ENCODE measurements around the gene OSBPL10. TPM values are rescaled to one million over a fixed set of nuclear protein-coding genes. Genes with fewer than 3 reads are reported as not detected.

The OSBPL10 gene
- total RNA-seq, 1 donor from 2014 or later = 52.7 TPM

- DNase-seq (ENCODE audit: low read depth) (no peak), FAIRE-seq (no peak)
- peak overlapping the region; percentile 41 for H3K27ac Mint-ChIP-seq (ENCODE audit: unreplicated experiment)
- H3K9ac ChIP-seq (ENCODE audit: low read length) = no peak overlapping the region
- TF ChIP-seq EZH2 (IDR thresholded peaks at IDR 0.05; ENCODE audit: insufficient read depth, low read length) (no peak), CTCF (IDR thresholded peaks at IDR 0.05; ENCODE audit: insufficient read depth, low read depth, low read length) (no peak)
- no peaks in the 10 kb centered on the region for H3K27me3 ChIP-seq (ENCODE audit: insufficient read depth, low read length)
- no peak overlapping the region for H3K27ac ChIP-seq (ENCODE audit: low read depth, low read length)
- no peak overlapping the region for H3K4me3 ChIP-seq (ENCODE audit: insufficient read depth, low read depth, low read length)
- no peaks in the 10 kb centered on the region for H3K27me3 Mint-ChIP-seq (ENCODE audit: low read depth, unreplicated experiment)
- H3K9me3 ChIP-seq (ENCODE audit: insufficient read depth, low read depth, low read length) = peaks cover 7% of the 10 kb centered on the region
- no peaks in the 10 kb centered on the region for H3K36me3 ChIP-seq (ENCODE audit: insufficient read depth, low read length)
- H2AFZ ChIP-seq (ENCODE audit: low read depth, low read length) = no peak overlapping the region
- no peaks in the 10 kb centered on the region for H3K4me1 ChIP-seq (ENCODE audit: insufficient read depth, low read length)
- H3K4me2 ChIP-seq (ENCODE audit: low read length) = no peak overlapping the region
- H3K9me3 Mint-ChIP-seq (ENCODE audit: unreplicated experiment) = peaks cover 9% of the 10 kb centered on the region
- H3K36me3 Mint-ChIP-seq (ENCODE audit: low read depth, unreplicated experiment) = peaks cover 10% of the 10 kb centered on the region
- peaks cover 5% of the 10 kb centered on the region for H3K4me1 Mint-ChIP-seq (ENCODE audit: low read depth, unreplicated experiment)
- peaks cover 6% of the 10 kb centered on the region for H3K79me2 ChIP-seq (ENCODE audit: insufficient read depth, low read length)
- peak overlapping the region; percentile 62 for H3K4me3 Mint-ChIP-seq (ENCODE audit: unreplicated experiment)
- H4K20me1 ChIP-seq (ENCODE audit: insufficient read depth, low read length) = peaks cover 10% of the 10 kb centered on the region
Measured at GRCh38 chr3:31953091-31953490, 28.0 kb downstream of the OSBPL10 start.

DNA sequence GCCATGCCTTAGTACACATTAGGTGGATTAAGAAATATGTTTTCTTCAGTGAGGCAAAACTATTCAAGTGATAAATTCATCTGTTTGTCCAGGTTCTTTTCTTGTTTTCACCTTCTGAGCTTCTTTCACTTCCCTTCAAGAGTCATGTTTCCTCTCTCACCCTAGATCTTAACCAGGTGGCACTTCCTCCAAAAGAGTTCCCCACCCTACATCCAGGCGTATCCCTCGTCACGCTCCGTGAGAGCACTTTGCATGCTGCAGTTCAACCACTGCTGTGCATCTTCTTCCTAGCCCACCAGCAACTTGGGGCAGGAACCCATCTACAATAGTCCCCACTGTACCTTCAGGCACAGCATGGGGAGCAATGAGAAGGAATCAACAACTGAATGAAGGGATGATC, 28.9 kb downstream of the OSBPL10 start:
- H3K9ac ChIP-seq (ENCODE audit: low read length) = no peak overlapping the region
- Mint-ChIP-seq H3K9me3 (ENCODE audit: unreplicated experiment) (peaks cover 9% of the 10 kb centered on the region), H3K36me3 (ENCODE audit: low read depth, unreplicated experiment) (peaks cover 10% of the 10 kb centered on the region), H3K27me3 (ENCODE audit: low read depth, unreplicated experiment) (no peaks in the 10 kb centered on the region), H3K27ac (ENCODE audit: unreplicated experiment) (no peak overlapping the region), H3K4me3 (ENCODE audit: unreplicated experiment) (no peak overlapping the region), H3K4me1 (ENCODE audit: low read depth, unreplicated experiment) (no peaks in the 10 kb centered on the region)
- FAIRE-seq (no peak), DNase-seq (ENCODE audit: low read depth) (no peak)
- peaks cover 17% of the 10 kb centered on the region for H4K20me1 ChIP-seq (ENCODE audit: insufficient read depth, low read length)
- H3K27ac ChIP-seq (ENCODE audit: low read depth, low read length) = no peak overlapping the region
- TF ChIP-seq CTCF (IDR thresholded peaks at IDR 0.05; ENCODE audit: insufficient read depth, low read depth, low read length) (no peak), EZH2 (IDR thresholded peaks at IDR 0.05; ENCODE audit: insufficient read depth, low read length) (no peak)
- H3K4me2 ChIP-seq (ENCODE audit: low read length) = no peak overlapping the region
- H2AFZ ChIP-seq (ENCODE audit: low read depth, low read length) = no peak overlapping the region
- H3K4me1 ChIP-seq (ENCODE audit: insufficient read depth, low read length) = no peaks in the 10 kb centered on the region
- no peak overlapping the region for H3K4me3 ChIP-seq (ENCODE audit: insufficient read depth, low read depth, low read length)
- peaks cover 7% of the 10 kb centered on the region for H3K79me2 ChIP-seq (ENCODE audit: insufficient read depth, low read length)
- H3K36me3 ChIP-seq (ENCODE audit: insufficient read depth, low read length) = no peaks in the 10 kb centered on the region
- peaks cover 7% of the 10 kb centered on the region for H3K9me3 ChIP-seq (ENCODE audit: insufficient read depth, low read depth, low read length)
- H3K27me3 ChIP-seq (ENCODE audit: insufficient read depth, low read length) = no peaks in the 10 kb centered on the region

DNA sequence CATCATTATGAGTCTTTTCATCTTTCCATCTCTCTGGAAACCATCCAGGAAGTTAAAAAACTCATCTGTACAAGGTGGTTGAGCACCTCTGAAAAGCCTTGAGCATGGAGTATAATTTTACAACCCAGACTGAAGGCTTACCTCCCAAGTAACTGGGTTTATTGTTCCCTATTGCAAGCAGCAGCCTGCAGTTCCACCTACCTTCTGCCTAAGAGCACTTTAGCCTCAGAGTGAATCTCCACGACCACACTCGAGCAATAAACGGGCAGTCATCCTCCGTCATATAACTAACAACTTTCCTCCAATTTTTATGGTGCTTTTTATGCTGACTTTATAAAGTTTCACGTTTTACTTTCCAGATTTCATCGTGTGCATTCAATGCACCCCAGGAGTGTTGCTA, 32.8 kb downstream of the OSBPL10 start:
- peaks cover 23% of the 10 kb centered on the region for H4K20me1 ChIP-seq (ENCODE audit: insufficient read depth, low read length)
- FAIRE-seq (no peak), DNase-seq (ENCODE audit: low read depth) (no peak)
- no peak overlapping the region for H3K4me3 ChIP-seq (ENCODE audit: insufficient read depth, low read depth, low read length)
- Mint-ChIP-seq H3K4me1 (ENCODE audit: low read depth, unreplicated experiment) (peaks cover 7% of the 10 kb centered on the region), H3K36me3 (ENCODE audit: low read depth, unreplicated experiment) (peaks cover 1% of the 10 kb centered on the region), H3K27me3 (ENCODE audit: low read depth, unreplicated experiment) (no peaks in the 10 kb centered on the region), H3K4me3 (ENCODE audit: unreplicated experiment) (no peak overlapping the region), H3K27ac (ENCODE audit: unreplicated experiment) (no peak overlapping the region), H3K9me3 (ENCODE audit: unreplicated experiment) (peaks cover 1% of the 10 kb centered on the region)
- no peak overlapping the region for H3K9ac ChIP-seq (ENCODE audit: low read length)
- H3K4me1 ChIP-seq (ENCODE audit: insufficient read depth, low read length) = no peaks in the 10 kb centered on the region
- peaks cover 12% of the 10 kb centered on the region for H3K79me2 ChIP-seq (ENCODE audit: insufficient read depth, low read length)
- H3K4me2 ChIP-seq (ENCODE audit: low read length) = no peak overlapping the region
- H3K27me3 ChIP-seq (ENCODE audit: insufficient read depth, low read length) = no peaks in the 10 kb centered on the region
- H3K27ac ChIP-seq (ENCODE audit: low read depth, low read length) = no peak overlapping the region
- no peaks in the 10 kb centered on the region for H3K9me3 ChIP-seq (ENCODE audit: insufficient read depth, low read depth, low read length)
- TF ChIP-seq EZH2 (IDR thresholded peaks at IDR 0.05; ENCODE audit: insufficient read depth, low read length) (no peak), CTCF (IDR thresholded peaks at IDR 0.05; ENCODE audit: insufficient read depth, low read depth, low read length) (no peak)
- no peak overlapping the region for H2AFZ ChIP-seq (ENCODE audit: low read depth, low read length)
- no peaks in the 10 kb centered on the region for H3K36me3 ChIP-seq (ENCODE audit: insufficient read depth, low read length)

Data from astrocyte (in vitro differentiated cells and primary cell).